GM23338 (cell line): ENCODE results near the gene GAR1. TPM values are rescaled to one million over a fixed set of nuclear protein-coding genes. Genes with fewer than 3 reads are reported as not detected.

Experiments
- ATAC-seq: fragments of 200-7000 bp; cut with Tn5 transposase; 3 replicates; pipeline ENCODE4 v1.9.1; 2020
- DNase-seq: peaks from one replicate; pipeline ENCODE4 v3.0.0-alpha.2; 2015; ENCODE audit warnings: low spot score
- H2AFZ ChIP-seq: fragments of 200-600 bp; sonication (generic); 2 replicates; pipeline ENCODE4 v1.8.0; 2016; ENCODE audit warnings: antibody characterized with exemption, mild to moderate bottlenecking, moderate library complexity
- H3F3A ChIP-seq: fragments of 200-600 bp; sonication (generic); replicated peaks from 2 replicates; pipeline ENCODE4 v1.8.0; 2017; ENCODE audit warnings: antibody characterized with exemption, mixed run types, low read depth
- H3K27ac ChIP-seq: fragments of 200-600 bp; sonication (generic); 2 replicates; pipeline ENCODE4 v1.6.1; 2016; ENCODE audit warnings: low read depth
- H3K27me3 ChIP-seq: fragments of 200-600 bp; sonication (generic); 2 replicates; pipeline ENCODE4 v1.8.0; 2016; ENCODE audit warnings: mild to moderate bottlenecking, mixed run types, moderate library complexity; ENCODE audit not compliant: insufficient read depth
- H3K36me3 ChIP-seq: fragments of 200-600 bp; sonication (generic); 2 replicates; pipeline ENCODE4 v1.8.0; 2016; ENCODE audit warnings: mild to moderate bottlenecking; ENCODE audit not compliant: insufficient read depth
- H3K4me1 ChIP-seq: fragments of 200-600 bp; sonication (generic); 2 replicates; pipeline ENCODE4 v1.8.0; 2016; ENCODE audit warnings: mild to moderate bottlenecking, moderate library complexity; ENCODE audit not compliant: insufficient read depth
- H3K4me2 ChIP-seq: fragments of 200-600 bp; sonication (generic); 2 replicates; pipeline ENCODE4 v1.7.1; 2017; ENCODE audit warnings: mixed run types
- H3K4me3 ChIP-seq: fragments of 200-600 bp; sonication (generic); 2 replicates; pipeline ENCODE4 v1.6.1; 2016; ENCODE audit warnings: mixed run types
- H3K79me2 ChIP-seq: fragments of 200-600 bp; sonication (generic); replicated peaks from 2 replicates; pipeline ENCODE4 v1.8.0; 2017; ENCODE audit warnings: mild to moderate bottlenecking; ENCODE audit not compliant: insufficient read depth
- H3K9me2 ChIP-seq: fragments of 200-600 bp; sonication (generic); 2 replicates; pipeline ENCODE4 v1.8.0; 2017; ENCODE audit not compliant: insufficient read depth
- H4K20me1 ChIP-seq: fragments of 200-600 bp; sonication (generic); replicated peaks from 2 replicates; pipeline ENCODE4 v1.8.0; 2017; ENCODE audit warnings: mild to moderate bottlenecking; ENCODE audit not compliant: insufficient read depth
- H3K27ac Mint-ChIP-seq: 2 replicates; pipeline ENCODE4 v1.8.0; 2020; ENCODE audit warnings: inconsistent platforms, mild to moderate bottlenecking, moderate library complexity, mixed read lengths
- H3K27me3 Mint-ChIP-seq: 3 replicates; pipeline ENCODE4 v1.8.0; 2022; ENCODE audit warnings: low read depth, mild to moderate bottlenecking, moderate library complexity, mixed read lengths, inconsistent platforms; ENCODE audit not compliant: insufficient read depth, poor library complexity
- H3K36me3 Mint-ChIP-seq: 3 replicates; pipeline ENCODE4 v1.8.0; 2021; ENCODE audit warnings: low read depth, mild to moderate bottlenecking, inconsistent platforms, moderate library complexity, mixed read lengths
- H3K4me1 Mint-ChIP-seq: 3 replicates; pipeline ENCODE4 v1.8.0; 2020; ENCODE audit warnings: mild to moderate bottlenecking, inconsistent platforms, mixed read lengths
- H3K4me3 Mint-ChIP-seq: 3 replicates; pipeline ENCODE4 v1.8.0; 2021; ENCODE audit warnings: moderate library complexity, mild to moderate bottlenecking, inconsistent platforms, mixed read lengths
- H3K9me3 Mint-ChIP-seq: 3 replicates; pipeline ENCODE4 v1.8.0; 2020; ENCODE audit warnings: moderate library complexity, mild to moderate bottlenecking, inconsistent platforms, mixed read lengths
- EZH2 ChIP-seq: fragments of 200-600 bp; sonication (generic); IDR thresholded peaks from one replicate; pipeline ENCODE4 v1.8.0; 2017; ENCODE audit warnings: antibody characterized with exemption, mild to moderate bottlenecking, low read depth; ENCODE audit not compliant: unreplicated experiment
- EZH2phosphoT487 ChIP-seq: fragments of 200-600 bp; sonication (generic); IDR thresholded peaks from one replicate; pipeline ENCODE4 v1.8.1; 2018; ENCODE audit warnings: antibody characterized with exemption; ENCODE audit not compliant: unreplicated experiment
- REST ChIP-seq: IDR thresholded peaks from one replicate; pipeline ENCODE4 v1.6.1; 2018; ENCODE audit warnings: antibody characterized with exemption; ENCODE audit not compliant: unreplicated experiment
- STAT1 ChIP-seq: IDR thresholded peaks from one replicate; pipeline ENCODE4 v1.6.1; 2016; ENCODE audit warnings: antibody characterized with exemption; ENCODE audit not compliant: unreplicated experiment
- ZNF114 ChIP-seq: fragments of 250-450 bp; sonication (Bioruptor Pico); IDR thresholded peaks from 2 replicates; pipeline ENCODE4 v1.5.0; 2020; ENCODE audit warnings: mild to moderate bottlenecking, moderate library complexity
- ZNF331 ChIP-seq: fragments of 250-450 bp; sonication (Bioruptor Pico); IDR thresholded peaks from 2 replicates; pipeline ENCODE4 v1.5.0; 2020; ENCODE audit warnings: low read depth, mild to moderate bottlenecking, moderate library complexity
- ZNF462 ChIP-seq: fragments of 250-450 bp; sonication (Bioruptor Pico); IDR thresholded peaks from 2 replicates; pipeline ENCODE4 v1.5.0; 2020; ENCODE audit warnings: mild to moderate bottlenecking, moderate library complexity
- polyA plus RNA-seq: library from polyadenylated mRNA; unstranded; fragments of >200 nt; fragmentation: Nextera tagmentation; extraction: Ambion mirVana; gene quantifications from 2 replicates; pipeline ENCODE4 v1.2.1, GENCODE V29; 2016
- total RNA-seq: library from RNA; depleted of rRNA; stranded (reverse); fragments of >200 nt; shearing (Covaris generic); gene quantifications from 2 replicates; pipeline ENCODE4 v1.2.3, GENCODE V29; 2014
- TF ChIP-seq, protein P1 (sequence below): IDR thresholded peaks from 2 replicates; pipeline ENCODE4 v1.6.1; 2016; ENCODE audit warnings: antibody characterized with exemption

GAR1 gene
- total and polyA plus RNA-seq, 2 experiments from 2014 or later: 13.8 to 98.7 TPM

- TF ChIP-seq ZNF462 (CRISPR knock-in tag) (no peak), STAT1 (no peak)
These were observed 28.7 kb upstream of the GAR1 start (continued) for GRCh38 chr4:109786846-109787245.

DNA sequence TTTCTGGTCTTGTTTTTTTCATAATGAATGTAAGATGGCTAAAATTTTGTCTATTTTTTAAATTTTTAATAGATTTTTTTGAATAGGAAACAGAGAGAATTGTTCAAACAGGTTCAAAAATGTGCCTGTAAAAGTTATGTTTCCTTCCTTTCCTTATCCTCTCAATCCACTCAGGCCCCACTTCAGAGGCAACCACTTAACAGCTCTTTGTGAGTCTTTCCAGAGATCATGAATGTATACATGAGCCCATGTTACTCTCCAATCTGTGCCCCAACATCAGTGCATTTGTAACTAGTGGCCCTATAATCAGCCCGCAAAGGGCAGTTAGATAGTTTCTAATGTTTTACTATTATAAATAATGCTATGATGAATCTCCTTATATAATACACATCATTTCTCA, 27.8 kb upstream of the GAR1 start:
- Histone ChIP-seq H3K79me2 (no peaks in the 10 kb centered on the region), H4K20me1 (no peaks in the 10 kb centered on the region), H3F3A (no peaks in the 10 kb centered on the region), H3K36me3 (no peaks in the 10 kb centered on the region), H3K27ac (no peak overlapping the region), H3K4me3 (no peak overlapping the region), H3K27me3 (no peaks in the 10 kb centered on the region), H3K4me2 (no peak overlapping the region), H2AFZ (no peak overlapping the region), H3K9me2 (no peaks in the 10 kb centered on the region), H3K4me1 (no peaks in the 10 kb centered on the region)
- DNase-seq: no peak
- peaks cover 3% of the 10 kb centered on the region for H3K27me3 Mint-ChIP-seq
- ATAC-seq: no peak
- H3K4me1 Mint-ChIP-seq: no peaks in the 10 kb centered on the region
- no peaks in the 10 kb centered on the region for H3K36me3 Mint-ChIP-seq
- no peak overlapping the region for H3K4me3 Mint-ChIP-seq
- H3K27ac Mint-ChIP-seq: no peak overlapping the region
- no peaks in the 10 kb centered on the region for H3K9me3 Mint-ChIP-seq
- TF ChIP-seq EZH2phosphoT487: no peak
- TF ChIP-seq EZH2: no peak
- TF ChIP-seq ZNF331 (CRISPR knock-in tag): no peak
- TF ChIP-seq ZNF114: no peak
- TF ChIP-seq REST: no peak
- TF ChIP-seq, protein P1, sequence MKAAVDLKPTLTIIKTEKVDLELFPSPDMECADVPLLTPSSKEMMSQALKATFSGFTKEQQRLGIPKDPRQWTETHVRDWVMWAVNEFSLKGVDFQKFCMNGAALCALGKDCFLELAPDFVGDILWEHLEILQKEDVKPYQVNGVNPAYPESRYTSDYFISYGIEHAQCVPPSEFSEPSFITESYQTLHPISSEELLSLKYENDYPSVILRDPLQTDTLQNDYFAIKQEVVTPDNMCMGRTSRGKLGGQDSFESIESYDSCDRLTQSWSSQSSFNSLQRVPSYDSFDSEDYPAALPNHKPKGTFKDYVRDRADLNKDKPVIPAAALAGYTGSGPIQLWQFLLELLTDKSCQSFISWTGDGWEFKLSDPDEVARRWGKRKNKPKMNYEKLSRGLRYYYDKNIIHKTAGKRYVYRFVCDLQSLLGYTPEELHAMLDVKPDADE: no peak
